Measurements from ENCODE around the gene CD247.

The CD247 gene

GRCh38 chr1:167491586-167492461, 26.5 kb downstream of the CD247 start:
- peak; percentile 77 for DNase-seq
- H2AFZ ChIP-seq (ENCODE audit: low read length) = peak overlapping the region; percentile 50
- no peaks in the 10 kb centered on the region for H3K79me2 ChIP-seq (ENCODE audit: low read length)
- peak overlapping the region; percentile 8; the same call in 1 of the 2 replicates for H3K4me3 ChIP-seq (ENCODE audit: low read length)
- no peaks in the 10 kb centered on the region for H4K20me1 ChIP-seq (ENCODE audit: insufficient read depth, low read length)
- no peaks in the 10 kb centered on the region for H3K36me3 ChIP-seq (replicated peaks; ENCODE audit: insufficient read depth, low read length)
- H3K27ac ChIP-seq (ENCODE audit: low read length) = peak overlapping the region; percentile 65
- no peaks in the 10 kb centered on the region for H3K27me3 ChIP-seq (replicated peaks; ENCODE audit: insufficient read depth, low read length)
- peak overlapping the region; percentile 35 for H3K4me2 ChIP-seq (ENCODE audit: low read depth, low read length)
- peaks cover 18% of the 10 kb centered on the region for H3K4me1 ChIP-seq (ENCODE audit: low read length)
- H3K9ac ChIP-seq (ENCODE audit: low read length) = peak overlapping the region; percentile 34
- no peaks in the 10 kb centered on the region for H3K9me2 ChIP-seq (replicated peaks; ENCODE audit: insufficient read depth, low read length)
- TF ChIP-seq EZH2phosphoT487 (IDR thresholded peaks at IDR 0.05; ENCODE audit: low read length) (no peak), CTCF (IDR thresholded peaks at IDR 0.05; ENCODE audit: low read length) (no peak), EZH2 (optimal IDR thresholded peaks at IDR 0.05; ENCODE audit: low read depth, low read length) (no peak)
- peaks cover 6% of the 10 kb centered on the region for H3F3A ChIP-seq (ENCODE audit: insufficient read depth, low read length)
- no peaks in the 10 kb centered on the region for H3K9me3 ChIP-seq (replicated peaks; ENCODE audit: insufficient read depth, low read length)

- no peaks in the 10 kb centered on the region for H3K36me3 ChIP-seq (replicated peaks; ENCODE audit: insufficient read depth, low read length)
- TF ChIP-seq EZH2 (optimal IDR thresholded peaks at IDR 0.05; ENCODE audit: low read depth, low read length) (no peak), EZH2phosphoT487 (IDR thresholded peaks at IDR 0.05; ENCODE audit: low read length) (no peak), CTCF (IDR thresholded peaks at IDR 0.05; ENCODE audit: low read length) (no peak)
- H3F3A ChIP-seq (ENCODE audit: insufficient read depth, low read length) = peaks cover 6% of the 10 kb centered on the region
- H2AFZ ChIP-seq (ENCODE audit: low read length) = no peak overlapping the region
- no peak overlapping the region for H3K4me2 ChIP-seq (ENCODE audit: low read depth, low read length)
- DNase-seq = no peak
- H3K27me3 ChIP-seq (replicated peaks; ENCODE audit: insufficient read depth, low read length) = no peaks in the 10 kb centered on the region
- H4K20me1 ChIP-seq (ENCODE audit: insufficient read depth, low read length) = no peaks in the 10 kb centered on the region
- no peaks in the 10 kb centered on the region for H3K79me2 ChIP-seq (ENCODE audit: low read length)
- no peak overlapping the region for H3K9ac ChIP-seq (ENCODE audit: low read length)
- peaks cover 18% of the 10 kb centered on the region for H3K4me1 ChIP-seq (ENCODE audit: low read length)
- H3K27ac ChIP-seq (ENCODE audit: low read length) = no peak overlapping the region
- no peaks in the 10 kb centered on the region for H3K9me2 ChIP-seq (replicated peaks; ENCODE audit: insufficient read depth, low read length)
- no peak overlapping the region for H3K4me3 ChIP-seq (ENCODE audit: low read length)
- H3K9me3 ChIP-seq (replicated peaks; ENCODE audit: insufficient read depth, low read length) = no peaks in the 10 kb centered on the region
Observed at GRCh38 chr1:167490765-167491164, 27.6 kb downstream of the CD247 start.

GRCh38 chr1:167489571-167490340, 28.6 kb downstream of the CD247 start:
- DNase-seq = no peak
- Histone ChIP-seq H3K4me1 (ENCODE audit: low read length) (peaks cover 18% of the 10 kb centered on the region), H3F3A (ENCODE audit: insufficient read depth, low read length) (peaks cover 6% of the 10 kb centered on the region), H3K27me3 (replicated peaks; ENCODE audit: insufficient read depth, low read length) (no peaks in the 10 kb centered on the region), H3K9me2 (replicated peaks; ENCODE audit: insufficient read depth, low read length) (no peaks in the 10 kb centered on the region), H2AFZ (ENCODE audit: low read length) (no peak overlapping the region), H3K9ac (ENCODE audit: low read length) (no peak overlapping the region), H3K4me3 (ENCODE audit: low read length) (no peak overlapping the region), H3K4me2 (ENCODE audit: low read depth, low read length) (no peak overlapping the region), H4K20me1 (ENCODE audit: insufficient read depth, low read length) (no peaks in the 10 kb centered on the region), H3K36me3 (replicated peaks; ENCODE audit: insufficient read depth, low read length) (no peaks in the 10 kb centered on the region), H3K27ac (ENCODE audit: low read length) (no peak overlapping the region), H3K9me3 (replicated peaks; ENCODE audit: insufficient read depth, low read length) (no peaks in the 10 kb centered on the region), H3K79me2 (ENCODE audit: low read length) (no peaks in the 10 kb centered on the region)
- TF ChIP-seq EZH2phosphoT487 (IDR thresholded peaks at IDR 0.05; ENCODE audit: low read length) = no peak
- no peak for TF ChIP-seq EZH2 (optimal IDR thresholded peaks at IDR 0.05; ENCODE audit: low read depth, low read length)
- no peak for TF ChIP-seq CTCF (IDR thresholded peaks at IDR 0.05; ENCODE audit: low read length)
